HG03442 (cell line): ENCODE data around the gene CSF1R.
"Not testable (repeated sequence)": the region's sequence is repeated elsewhere in the genome, so short reads cannot be mapped to it uniquely, and the experiment has no call there.

Experiments
- ATAC-seq: cut with Tn5 transposase; IDR thresholded peaks from one replicate; pipeline ENCODE4 v1.9.1; 2021; ENCODE audit warnings: mild to moderate bottlenecking, moderate library complexity; ENCODE audit not compliant: unreplicated experiment

CSF1R gene

GRCh38 chr5:150057052-150057451 lies 29.3 kb downstream of the CSF1R start:
- no peak for ATAC-seq

GRCh38 chr5:150056075-150056443 lies 30.3 kb downstream of the CSF1R start:
- ATAC-seq: no peak

GRCh38 chr5:150055326-150056074 lies 30.9 kb downstream of the CSF1R start:
- ATAC-seq: no peak

- no peak for ATAC-seq
Measured at GRCh38 chr5:150054569-150054968, 31.8 kb downstream of the CSF1R start.

GRCh38 chr5:150053713-150054392 lies 32.5 kb downstream of the CSF1R start:
- ATAC-seq: no peak

- no peak for ATAC-seq
Measured at GRCh38 chr5:150052956-150053712, 33.2 kb downstream of the CSF1R start.

GRCh38 chr5:150052226-150052955 lies 34.0 kb downstream of the CSF1R start:
- ATAC-seq: no peak

GRCh38 chr5:150051657-150052195 lies 34.6 kb downstream of the CSF1R start:
- ATAC-seq: no peak

- not testable (repeated sequence) for ATAC-seq
Measured at GRCh38 chr5:150050172-150050811, 36.1 kb downstream of the CSF1R start.

- ATAC-seq: no peak
Measured at GRCh38 chr5:150046031-150046430, 40.3 kb downstream of the CSF1R start.

- no peak for ATAC-seq
Measured at GRCh38 chr5:150045549-150045948, 40.8 kb downstream of the CSF1R start.

- no peak for ATAC-seq
Measured at GRCh38 chr5:150044712-150045111, 41.6 kb downstream of the CSF1R start.

- ATAC-seq: no peak
Measured at GRCh38 chr5:150044329-150044681, 42.0 kb downstream of the CSF1R start.

GRCh38 chr5:150043657-150044328 lies 42.6 kb downstream of the CSF1R start:
- no peak for ATAC-seq

- no peak for ATAC-seq
Measured at GRCh38 chr5:150042459-150042858, 43.9 kb downstream of the CSF1R start.

GRCh38 chr5:150038547-150038946 lies 47.8 kb downstream of the CSF1R start:
- no peak for ATAC-seq

GRCh38 chr5:150036513-150036912 lies 49.8 kb downstream of the CSF1R start:
- no peak for ATAC-seq

- peak; percentile 98 for ATAC-seq
Measured at GRCh38 chr5:150035139-150035895, 51.0 kb downstream of the CSF1R start.

GRCh38 chr5:150034662-150035061 lies 51.7 kb downstream of the CSF1R start:
- peak; percentile 8 for ATAC-seq
